ENCODE data around the gene KIR2DL3. TPM values are rescaled to one million over a fixed set of nuclear protein-coding genes. Genes with fewer than 3 reads are reported as not detected.

The KIR2DL3 gene
- total RNA-seq, 1 experiment from 2014 or later = not detected

GRCh38 chr19:54704928-54705327 lies 33.4 kb upstream of the KIR2DL3 start:
- Histone ChIP-seq H3K4me1 (no peaks in the 10 kb centered on the region), H3K9me3 (no peaks in the 10 kb centered on the region), H3K36me3 (ENCODE audit: control insufficient read depth, insufficient read depth, low read length) (no peaks in the 10 kb centered on the region), H3K27me3 (replicated peaks; ENCODE audit: control insufficient read depth, insufficient read depth, low read length) (no peaks in the 10 kb centered on the region; the same call in 1 of the 2 replicates), H3K4me3 (ENCODE audit: low read depth, low read length) (no peak overlapping the region)
- POLR2A ChIA-PET = no interaction called here
- intact Hi-C loops (cut with micrococcal nuclease; ENCODE audit: unreplicated experiment) = no loop called here
- Mint-ChIP-seq H3K27me3 (ENCODE audit: insufficient read depth, unreplicated experiment) (peaks cover 30% of the 10 kb centered on the region), H3K27ac (ENCODE audit: unreplicated experiment) (no peak overlapping the region), H3K36me3 (ENCODE audit: insufficient read depth, unreplicated experiment) (no peaks in the 10 kb centered on the region), H3K9me3 (ENCODE audit: unreplicated experiment) (no peaks in the 10 kb centered on the region), H3K4me3 (ENCODE audit: unreplicated experiment) (no peak overlapping the region), H3K4me1 (ENCODE audit: low read depth, unreplicated experiment) (no peaks in the 10 kb centered on the region)
- DNase-seq = no peak
- BruUV-seq (replicated peaks) = no TSS peak
- CTCF ChIA-PET = no interaction called here
- no peak for TF ChIP-seq CTCF (IDR thresholded peaks at IDR 0.05; ENCODE audit: insufficient read depth in 1 of 2, low read depth in 1 of 2, low read length in 1 of 2, severe bottlenecking in 1 of 2, unreplicated experiment in 1 of 2)

GRCh38 chr19:54707962-54708361 lies 30.4 kb upstream of the KIR2DL3 start:
- H3K4me3 Mint-ChIP-seq (ENCODE audit: unreplicated experiment) = no peak overlapping the region
- Histone ChIP-seq H3K4me1 (no peaks in the 10 kb centered on the region), H3K36me3 (ENCODE audit: control insufficient read depth, insufficient read depth, low read length) (no peaks in the 10 kb centered on the region), H3K27me3 (replicated peaks; ENCODE audit: control insufficient read depth, insufficient read depth, low read length) (no peaks in the 10 kb centered on the region), H3K4me3 (ENCODE audit: low read depth, low read length) (no peak overlapping the region), H3K9me3 (no peaks in the 10 kb centered on the region)
- no TSS peak for BruUV-seq (replicated peaks)
- H3K4me1 Mint-ChIP-seq (ENCODE audit: low read depth, unreplicated experiment) = no peaks in the 10 kb centered on the region
- no peaks in the 10 kb centered on the region for H3K9me3 Mint-ChIP-seq (ENCODE audit: unreplicated experiment)
- no peak overlapping the region for H3K27ac Mint-ChIP-seq (ENCODE audit: unreplicated experiment)
- POLR2A ChIA-PET = no interaction called here
- intact Hi-C loops (cut with micrococcal nuclease; ENCODE audit: unreplicated experiment) = no loop called here
- CTCF ChIA-PET = no interaction called here
- H3K27me3 Mint-ChIP-seq (ENCODE audit: insufficient read depth, unreplicated experiment) = peaks cover 26% of the 10 kb centered on the region
- no peaks in the 10 kb centered on the region for H3K36me3 Mint-ChIP-seq (ENCODE audit: insufficient read depth, unreplicated experiment)
- no peak for DNase-seq
- no peak for TF ChIP-seq CTCF (IDR thresholded peaks at IDR 0.05; ENCODE audit: insufficient read depth in 1 of 2, low read depth in 1 of 2, low read length in 1 of 2, severe bottlenecking in 1 of 2, unreplicated experiment in 1 of 2)

GRCh38 chr19:54708781-54709180 lies 29.5 kb upstream of the KIR2DL3 start:
- H3K4me1 ChIP-seq = no peaks in the 10 kb centered on the region
- H3K9me3 ChIP-seq = no peaks in the 10 kb centered on the region
- no peaks in the 10 kb centered on the region for H3K27me3 ChIP-seq (replicated peaks; ENCODE audit: control insufficient read depth, insufficient read depth, low read length)
- intact Hi-C loops (cut with micrococcal nuclease; ENCODE audit: unreplicated experiment) = no loop called here
- Mint-ChIP-seq H3K36me3 (ENCODE audit: insufficient read depth, unreplicated experiment) (no peaks in the 10 kb centered on the region), H3K9me3 (ENCODE audit: unreplicated experiment) (no peaks in the 10 kb centered on the region), H3K27ac (ENCODE audit: unreplicated experiment) (no peak overlapping the region), H3K27me3 (ENCODE audit: insufficient read depth, unreplicated experiment) (peaks cover 23% of the 10 kb centered on the region), H3K4me1 (ENCODE audit: low read depth, unreplicated experiment) (no peaks in the 10 kb centered on the region), H3K4me3 (ENCODE audit: unreplicated experiment) (no peak overlapping the region)
- H3K36me3 ChIP-seq (ENCODE audit: control insufficient read depth, insufficient read depth, low read length) = no peaks in the 10 kb centered on the region
- CTCF ChIA-PET = no interaction called here
- H3K4me3 ChIP-seq (ENCODE audit: low read depth, low read length) = no peak overlapping the region
- no TSS peak for BruUV-seq (replicated peaks)
- no peak for TF ChIP-seq CTCF (IDR thresholded peaks at IDR 0.05; ENCODE audit: insufficient read depth in 1 of 2, low read depth in 1 of 2, low read length in 1 of 2, severe bottlenecking in 1 of 2, unreplicated experiment in 1 of 2)
- POLR2A ChIA-PET = no interaction called here
- DNase-seq = no peak
